Liver (tissue), 3 donors: ENCODE results near the gene C4orf36.

ENCODE experiments used
- JUND ChIP-seq, 2 donors: IDR thresholded peaks; 2 replicates each; pipeline ENCODE4 v1.6.1; 2016; ENCODE audit warnings: antibody characterized with exemption in 2 of 2
- RAD21 ChIP-seq, 2 donors: IDR thresholded peaks; 2 replicates each; pipeline ENCODE4 v1.6.1; 2016; ENCODE audit warnings: antibody characterized with exemption in 2 of 2, mild to moderate bottlenecking in 2 of 2
- SP1 ChIP-seq: IDR thresholded peaks from 2 replicates; pipeline ENCODE4 v1.6.1; 2018; ENCODE audit warnings: antibody characterized with exemption, mild to moderate bottlenecking
- TF ChIP-seq, protein P1 (sequence below): fragments of 150-350 bp; IDR thresholded peaks from 2 replicates; pipeline ENCODE4 v1.5.1; 2017; ENCODE audit warnings: improper control_type of control experiment, low read depth, low read length; ENCODE audit not compliant: missing input control
- donor health status: healthy.
- donor health status: healthy.

DNA sequence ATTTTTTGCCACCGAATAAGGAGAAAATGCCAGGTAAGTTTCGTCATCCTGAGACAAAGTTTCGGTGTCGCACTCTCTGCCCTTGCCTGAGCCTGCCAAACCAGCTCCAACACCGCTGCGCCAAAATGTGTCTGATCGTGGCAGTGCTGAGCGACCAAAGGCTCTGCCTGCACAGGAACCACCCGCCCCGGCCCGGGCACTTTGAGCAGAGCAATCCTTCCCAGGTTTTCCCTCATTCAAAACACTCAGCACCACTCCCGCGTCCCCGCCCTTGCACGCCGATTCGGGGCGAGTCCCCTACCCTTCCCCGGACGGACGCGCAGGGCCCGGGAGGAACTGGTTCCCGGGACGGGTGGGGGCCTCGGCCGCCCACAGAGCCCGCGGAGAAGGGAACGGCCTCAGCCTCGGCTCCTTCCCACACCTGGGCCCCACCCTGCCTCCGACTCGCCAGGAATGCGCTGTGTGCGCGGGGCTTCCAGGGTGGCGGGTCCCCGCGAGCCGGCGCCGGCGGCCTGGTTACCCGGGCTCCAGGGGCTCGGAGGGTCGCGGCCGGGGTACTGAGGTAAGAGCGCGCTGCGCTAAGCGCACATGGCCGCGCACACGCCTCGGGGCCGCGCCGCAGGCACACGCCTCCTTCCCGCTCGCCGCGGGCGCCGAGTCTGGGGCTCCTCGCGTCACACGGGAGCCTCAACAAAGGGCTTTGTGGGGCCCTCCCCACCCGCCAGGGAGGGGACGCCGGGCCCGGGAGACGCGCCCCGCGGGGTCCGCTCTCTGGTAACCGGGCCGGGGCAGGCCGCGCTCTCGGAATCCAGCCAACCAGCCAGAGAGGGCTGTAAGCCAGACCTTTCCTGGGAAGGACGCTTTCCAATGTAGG, at the start of gene C4orf36:
- TF ChIP-seq, protein P1, sequence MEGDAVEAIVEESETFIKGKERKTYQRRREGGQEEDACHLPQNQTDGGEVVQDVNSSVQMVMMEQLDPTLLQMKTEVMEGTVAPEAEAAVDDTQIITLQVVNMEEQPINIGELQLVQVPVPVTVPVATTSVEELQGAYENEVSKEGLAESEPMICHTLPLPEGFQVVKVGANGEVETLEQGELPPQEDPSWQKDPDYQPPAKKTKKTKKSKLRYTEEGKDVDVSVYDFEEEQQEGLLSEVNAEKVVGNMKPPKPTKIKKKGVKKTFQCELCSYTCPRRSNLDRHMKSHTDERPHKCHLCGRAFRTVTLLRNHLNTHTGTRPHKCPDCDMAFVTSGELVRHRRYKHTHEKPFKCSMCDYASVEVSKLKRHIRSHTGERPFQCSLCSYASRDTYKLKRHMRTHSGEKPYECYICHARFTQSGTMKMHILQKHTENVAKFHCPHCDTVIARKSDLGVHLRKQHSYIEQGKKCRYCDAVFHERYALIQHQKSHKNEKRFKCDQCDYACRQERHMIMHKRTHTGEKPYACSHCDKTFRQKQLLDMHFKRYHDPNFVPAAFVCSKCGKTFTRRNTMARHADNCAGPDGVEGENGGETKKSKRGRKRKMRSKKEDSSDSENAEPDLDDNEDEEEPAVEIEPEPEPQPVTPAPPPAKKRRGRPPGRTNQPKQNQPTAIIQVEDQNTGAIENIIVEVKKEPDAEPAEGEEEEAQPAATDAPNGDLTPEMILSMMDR: no peak
- TF ChIP-seq JUND (IDR thresholded peaks at IDR 0.05): no peak
- no peak for TF ChIP-seq SP1
- TF ChIP-seq RAD21 (IDR thresholded peaks at IDR 0.05): peak; percentile 26 to 37
